Central memory CD4-positive, alpha-beta T cell (primary cell): ENCODE results near the gene DNAH17.

Source experiments
- DNase-seq: peaks from one replicate; pipeline ENCODE4 v3.0.0; 2022

Gene DNAH17

GRCh38 chr17:78573955-78574354, 3.2 kb downstream of the DNAH17 start:
- no peak for DNase-seq

GRCh38 chr17:78572239-78573205, 4.7 kb downstream of the DNAH17 start:
- DNase-seq = no peak

- DNase-seq = no peak
Measured at GRCh38 chr17:78571329-78571728, 5.9 kb downstream of the DNAH17 start.

GRCh38 chr17:78568494-78569115, 8.6 kb downstream of the DNAH17 start:
- no peak for DNase-seq

- DNase-seq = no peak
Measured at GRCh38 chr17:78567991-78568390, 9.2 kb downstream of the DNAH17 start.

- DNase-seq = no peak
Measured at GRCh38 chr17:78566947-78567346, 10.2 kb downstream of the DNAH17 start.

- no peak for DNase-seq
Measured at GRCh38 chr17:78563189-78564145, 13.7 kb downstream of the DNAH17 start.

GRCh38 chr17:78562734-78563133, 14.5 kb downstream of the DNAH17 start:
- no peak for DNase-seq

GRCh38 chr17:78561166-78561565, 16.0 kb downstream of the DNAH17 start:
- no peak for DNase-seq

GRCh38 chr17:78560731-78561130, 16.5 kb downstream of the DNAH17 start:
- no peak for DNase-seq

- DNase-seq = no peak
Measured at GRCh38 chr17:78559749-78560368, 17.3 kb downstream of the DNAH17 start.

GRCh38 chr17:78558989-78559388, 18.2 kb downstream of the DNAH17 start:
- DNase-seq = no peak

GRCh38 chr17:78558181-78558850, 18.9 kb downstream of the DNAH17 start:
- no peak for DNase-seq

- DNase-seq = no peak
Measured at GRCh38 chr17:78557598-78558039, 19.6 kb downstream of the DNAH17 start.

- DNase-seq = no peak
Measured at GRCh38 chr17:78556812-78557211, 20.4 kb downstream of the DNAH17 start.

- DNase-seq = no peak
Measured at GRCh38 chr17:78555746-78556401, 21.3 kb downstream of the DNAH17 start.

GRCh38 chr17:78550464-78550863, 26.7 kb downstream of the DNAH17 start:
- no peak for DNase-seq

GRCh38 chr17:78548725-78549124, 28.5 kb downstream of the DNAH17 start:
- no peak for DNase-seq

- no peak for DNase-seq
Measured at GRCh38 chr17:78547035-78547434, 30.2 kb downstream of the DNAH17 start.

GRCh38 chr17:78546476-78546875, 30.7 kb downstream of the DNAH17 start:
- DNase-seq = no peak
